ENCODE measurements around the gene AOAH. TPM values are rescaled to one million over a fixed set of nuclear protein-coding genes. Genes with fewer than 3 reads are reported as not detected.

Gene AOAH
- total RNA-seq, 1 experiment from 2014 or later = not detected

DNA sequence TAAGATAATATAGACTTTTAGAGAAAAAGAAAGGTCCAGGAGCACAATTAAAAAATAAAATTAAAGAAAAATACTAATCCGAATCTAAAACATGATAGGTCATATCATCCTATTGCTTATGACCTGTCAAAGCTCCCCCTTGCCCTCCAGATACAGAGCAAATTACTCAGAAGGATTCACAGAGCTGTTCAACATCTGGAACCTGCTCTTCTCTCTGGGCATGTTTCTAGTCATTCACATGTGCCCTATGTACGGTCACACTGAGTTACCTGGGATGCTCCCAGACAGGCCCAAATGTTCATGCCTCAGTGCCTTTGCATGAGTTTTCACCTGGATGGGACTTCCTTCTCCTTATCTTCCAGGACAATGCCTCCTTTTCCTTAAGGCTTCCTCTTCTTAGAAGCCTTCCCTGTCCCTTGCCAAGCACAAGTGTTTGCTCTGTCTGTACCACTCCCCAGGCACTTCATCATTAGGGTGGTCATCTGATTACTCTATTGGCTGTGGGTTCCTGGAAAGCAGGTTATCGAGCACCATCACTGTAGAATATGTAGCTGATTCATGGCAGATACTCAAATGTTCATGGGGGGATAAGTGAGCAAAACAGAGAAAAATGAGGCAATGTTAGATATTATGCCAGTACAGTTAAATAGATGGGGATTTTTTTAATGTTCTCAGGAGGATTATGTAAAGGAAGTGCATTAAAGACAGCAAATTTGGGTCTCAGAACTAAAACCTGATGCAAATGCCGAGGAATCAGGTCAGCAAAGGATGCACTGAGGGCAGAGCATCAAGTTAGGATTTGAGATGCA, 12.0 kb upstream of the AOAH start:
- H3K36me3 Mint-ChIP-seq (ENCODE audit: insufficient read depth, unreplicated experiment) = peaks cover 6% of the 10 kb centered on the region
- no peaks in the 10 kb centered on the region for H3K4me1 Mint-ChIP-seq (ENCODE audit: insufficient read depth, unreplicated experiment)
- H3K27ac Mint-ChIP-seq (ENCODE audit: low read depth, unreplicated experiment) = no peak overlapping the region
- no peaks in the 10 kb centered on the region for H3K9me3 Mint-ChIP-seq (ENCODE audit: unreplicated experiment)
- no peak overlapping the region for H3K4me3 Mint-ChIP-seq (ENCODE audit: unreplicated experiment)
- DNase-seq (ENCODE audit: unreplicated experiment) = no peak
- intact Hi-C loops (cut with micrococcal nuclease) = no loop called here
- POLR2A ChIA-PET = interaction anchor here (1.4 kb wide), 1 partner anchor 10 kb away, joined by 3 read pairs; no protein-coding TSS in a partner anchor
- BruUV-seq (replicated peaks) = no TSS peak
- TF ChIP-seq, protein P1, sequence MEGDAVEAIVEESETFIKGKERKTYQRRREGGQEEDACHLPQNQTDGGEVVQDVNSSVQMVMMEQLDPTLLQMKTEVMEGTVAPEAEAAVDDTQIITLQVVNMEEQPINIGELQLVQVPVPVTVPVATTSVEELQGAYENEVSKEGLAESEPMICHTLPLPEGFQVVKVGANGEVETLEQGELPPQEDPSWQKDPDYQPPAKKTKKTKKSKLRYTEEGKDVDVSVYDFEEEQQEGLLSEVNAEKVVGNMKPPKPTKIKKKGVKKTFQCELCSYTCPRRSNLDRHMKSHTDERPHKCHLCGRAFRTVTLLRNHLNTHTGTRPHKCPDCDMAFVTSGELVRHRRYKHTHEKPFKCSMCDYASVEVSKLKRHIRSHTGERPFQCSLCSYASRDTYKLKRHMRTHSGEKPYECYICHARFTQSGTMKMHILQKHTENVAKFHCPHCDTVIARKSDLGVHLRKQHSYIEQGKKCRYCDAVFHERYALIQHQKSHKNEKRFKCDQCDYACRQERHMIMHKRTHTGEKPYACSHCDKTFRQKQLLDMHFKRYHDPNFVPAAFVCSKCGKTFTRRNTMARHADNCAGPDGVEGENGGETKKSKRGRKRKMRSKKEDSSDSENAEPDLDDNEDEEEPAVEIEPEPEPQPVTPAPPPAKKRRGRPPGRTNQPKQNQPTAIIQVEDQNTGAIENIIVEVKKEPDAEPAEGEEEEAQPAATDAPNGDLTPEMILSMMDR (IDR thresholded peaks at IDR 0.05; ENCODE audit: unreplicated experiment) = no peak
- H3K27me3 Mint-ChIP-seq (ENCODE audit: insufficient read depth, unreplicated experiment) = no peaks in the 10 kb centered on the region
- CTCF ChIA-PET = interaction anchor here (1.0 kb wide), 1 partner anchor 248 kb away, joined by 4 read pairs; no protein-coding TSS in a partner anchor

DNA sequence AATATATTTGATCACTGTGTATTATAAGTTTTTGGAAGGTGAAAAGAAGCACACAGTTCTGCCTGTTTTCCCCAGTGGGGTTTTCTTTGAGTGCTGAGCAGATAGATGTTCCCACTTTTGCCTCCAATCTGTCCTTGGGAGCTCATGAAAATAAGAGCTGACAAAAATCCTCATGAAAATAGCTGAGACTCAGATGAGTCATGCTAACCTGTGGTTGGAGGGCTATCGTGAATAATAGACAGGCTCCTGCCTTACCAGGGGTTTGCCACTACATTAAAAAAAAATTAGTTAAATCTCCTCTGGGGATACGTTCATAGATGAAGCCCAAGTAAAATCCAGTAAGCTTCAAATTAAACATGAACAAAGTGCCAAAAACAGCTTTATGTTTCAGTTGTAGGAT, 10.9 kb upstream of the AOAH start:
- Mint-ChIP-seq H3K4me1 (ENCODE audit: insufficient read depth, unreplicated experiment) (no peaks in the 10 kb centered on the region), H3K4me3 (ENCODE audit: unreplicated experiment) (no peak overlapping the region), H3K27ac (ENCODE audit: low read depth, unreplicated experiment) (no peak overlapping the region), H3K36me3 (ENCODE audit: insufficient read depth, unreplicated experiment) (peaks cover 6% of the 10 kb centered on the region), H3K9me3 (ENCODE audit: unreplicated experiment) (no peaks in the 10 kb centered on the region), H3K27me3 (ENCODE audit: insufficient read depth, unreplicated experiment) (no peaks in the 10 kb centered on the region)
- DNase-seq (ENCODE audit: unreplicated experiment) = no peak
- POLR2A ChIA-PET = interaction anchor here (1.4 kb wide), 1 partner anchor 9 kb away, joined by 3 read pairs; no protein-coding TSS in a partner anchor
- BruUV-seq (replicated peaks) = no TSS peak
- intact Hi-C loops (cut with micrococcal nuclease) = no loop called here
- TF ChIP-seq, protein P1 (IDR thresholded peaks at IDR 0.05; ENCODE audit: unreplicated experiment) = no peak
- CTCF ChIA-PET = interaction anchor here (0.6 to 0.7 kb wide), 3 partner anchors 11 to 1166 kb away, joined by 3 read pairs; partner anchors contain the start of gene AOAH

DNA sequence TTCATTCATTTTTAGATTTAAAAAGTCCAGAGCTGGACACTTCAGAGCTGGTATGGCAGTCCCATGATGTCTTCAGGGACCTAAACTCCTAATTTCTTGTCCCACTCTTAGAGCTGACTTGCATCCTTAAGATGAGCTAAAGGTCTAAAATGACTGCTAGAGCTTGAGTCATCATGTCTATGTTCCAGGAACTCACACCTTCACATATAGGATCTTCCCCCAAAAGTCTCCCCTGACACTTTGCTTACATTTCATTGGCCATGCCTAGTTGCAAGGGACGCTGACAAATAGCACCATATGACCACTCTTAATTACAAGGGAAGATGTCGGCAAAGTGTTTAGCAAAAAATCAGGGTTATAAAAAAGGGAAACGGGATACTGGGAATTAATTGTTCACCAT, 10.4 kb upstream of the AOAH start:
- Mint-ChIP-seq H3K27me3 (ENCODE audit: insufficient read depth, unreplicated experiment) (no peaks in the 10 kb centered on the region), H3K27ac (ENCODE audit: low read depth, unreplicated experiment) (no peak overlapping the region), H3K9me3 (ENCODE audit: unreplicated experiment) (no peaks in the 10 kb centered on the region), H3K4me3 (ENCODE audit: unreplicated experiment) (no peak overlapping the region), H3K36me3 (ENCODE audit: insufficient read depth, unreplicated experiment) (peaks cover 6% of the 10 kb centered on the region), H3K4me1 (ENCODE audit: insufficient read depth, unreplicated experiment) (no peaks in the 10 kb centered on the region)
- BruUV-seq (replicated peaks) = no TSS peak
- ChIA-PET POLR2A (interaction anchor here (1.4 kb wide), 1 partner anchor 9 kb away, joined by 3 read pairs; no protein-coding TSS in a partner anchor), CTCF (interaction anchor here (0.6 to 0.7 kb wide), 2 partner anchors 11 to 1167 kb away, joined by 3 read pairs; partner anchors contain the start of gene AOAH)
- no peak for DNase-seq (ENCODE audit: unreplicated experiment)
- TF ChIP-seq, protein P1 (IDR thresholded peaks at IDR 0.05; ENCODE audit: unreplicated experiment) = no peak
- intact Hi-C loops (cut with micrococcal nuclease) = no loop called here

DNA sequence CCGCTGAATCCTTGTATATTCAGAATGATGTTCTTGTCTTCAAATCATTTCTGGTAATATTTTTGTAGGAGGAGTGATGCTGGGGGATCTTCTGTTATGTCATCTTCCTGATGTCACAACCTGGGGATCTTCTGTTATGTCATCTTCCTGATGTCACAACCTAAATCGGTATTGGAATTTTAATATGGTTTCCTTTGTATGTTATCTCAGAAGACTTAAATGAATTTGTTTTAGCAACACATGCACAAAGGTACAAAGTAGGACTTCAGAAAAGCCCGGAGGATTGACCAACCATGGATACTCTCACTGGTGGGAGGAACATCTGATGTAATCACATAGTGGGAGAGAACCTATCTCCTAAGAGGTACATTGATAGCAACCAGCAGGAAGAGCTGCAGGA, 9.1 kb upstream of the AOAH start:
- intact Hi-C loops (cut with micrococcal nuclease) = no loop called here
- H3K4me1 Mint-ChIP-seq (ENCODE audit: insufficient read depth, unreplicated experiment) = no peaks in the 10 kb centered on the region
- H3K36me3 Mint-ChIP-seq (ENCODE audit: insufficient read depth, unreplicated experiment) = peaks cover 6% of the 10 kb centered on the region
- no peak for DNase-seq (ENCODE audit: unreplicated experiment)
- H3K27me3 Mint-ChIP-seq (ENCODE audit: insufficient read depth, unreplicated experiment) = no peaks in the 10 kb centered on the region
- no peaks in the 10 kb centered on the region for H3K9me3 Mint-ChIP-seq (ENCODE audit: unreplicated experiment)
- POLR2A ChIA-PET = no interaction called here
- BruUV-seq (replicated peaks) = no TSS peak
- no peak overlapping the region for H3K27ac Mint-ChIP-seq (ENCODE audit: low read depth, unreplicated experiment)
- CTCF ChIA-PET = no interaction called here
- H3K4me3 Mint-ChIP-seq (ENCODE audit: unreplicated experiment) = no peak overlapping the region
- TF ChIP-seq, protein P1 (IDR thresholded peaks at IDR 0.05; ENCODE audit: unreplicated experiment) = no peak
